HG02759 (cell line): ENCODE results near the gene TRPM4.
"Not testable (repeated sequence)": the region's sequence is repeated elsewhere in the genome, so short reads cannot be mapped to it uniquely, and the experiment has no call there.

Source experiments
- ATAC-seq: cut with Tn5 transposase; IDR thresholded peaks from one replicate; pipeline ENCODE4 v1.9.1; 2021; ENCODE audit warnings: mild to moderate bottlenecking, moderate library complexity; ENCODE audit not compliant: unreplicated experiment

TRPM4 gene

DNA sequence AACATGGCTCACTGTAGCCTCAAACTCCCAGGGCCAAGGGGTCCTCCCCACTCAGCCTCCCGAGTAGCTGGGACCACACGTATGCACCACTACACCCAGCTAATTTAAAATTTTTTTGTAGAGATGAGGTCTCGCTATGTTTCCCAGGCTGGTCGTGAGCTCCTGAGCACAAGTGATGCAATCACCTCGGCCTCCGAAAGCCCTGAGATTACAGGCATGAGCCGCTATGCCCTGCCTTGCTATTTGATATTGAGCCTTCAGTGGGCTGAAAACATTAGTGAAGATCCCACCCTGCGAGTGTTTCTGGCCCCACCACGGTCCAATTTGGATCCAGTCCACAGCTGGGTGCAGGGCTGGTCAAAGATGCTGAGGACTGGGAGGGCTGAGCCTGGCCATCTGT lies 65.9 kb downstream of the TRPM4 start:
- ATAC-seq = no peak

DNA sequence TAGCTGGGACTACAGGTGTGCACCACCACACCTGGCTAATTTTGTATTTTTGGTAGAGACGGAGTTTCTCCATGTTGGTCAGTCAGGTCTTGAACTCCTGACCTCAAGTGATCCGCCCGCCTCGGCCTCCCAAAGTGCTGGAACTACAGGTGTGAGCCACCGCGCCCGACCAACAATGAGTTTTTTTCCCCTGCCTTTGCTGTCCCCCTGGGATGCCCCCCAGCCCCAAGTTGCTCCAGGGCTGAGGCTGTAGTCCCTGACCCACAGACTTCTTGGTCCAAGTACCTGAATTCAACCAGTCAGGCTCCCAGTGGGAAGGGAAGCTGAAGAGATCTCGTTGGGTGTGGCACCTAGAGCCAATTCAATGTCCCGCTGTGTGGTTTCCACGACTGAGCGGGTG lies 66.8 kb downstream of the TRPM4 start:
- ATAC-seq = not testable (repeated sequence)

DNA sequence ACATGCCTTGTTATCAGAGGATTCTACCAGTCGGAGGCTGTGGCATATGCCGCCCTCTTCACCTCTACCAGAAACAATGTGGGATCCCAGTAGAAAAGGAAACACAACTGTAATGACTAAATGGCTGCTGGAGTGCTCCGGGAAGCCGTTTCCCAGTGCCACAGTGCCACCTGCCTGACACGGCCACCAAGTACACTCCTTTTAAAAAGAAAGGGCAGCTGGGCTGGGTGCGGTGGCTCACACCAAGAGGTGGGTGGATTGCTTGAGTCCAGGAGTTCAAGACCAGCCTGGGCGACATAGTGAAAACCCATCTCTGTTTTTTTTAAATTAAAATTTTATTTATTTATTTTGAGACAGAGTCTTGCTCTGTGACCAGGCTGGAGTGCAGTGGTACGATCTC lies 67.3 kb downstream of the TRPM4 start:
- ATAC-seq = no peak

DNA sequence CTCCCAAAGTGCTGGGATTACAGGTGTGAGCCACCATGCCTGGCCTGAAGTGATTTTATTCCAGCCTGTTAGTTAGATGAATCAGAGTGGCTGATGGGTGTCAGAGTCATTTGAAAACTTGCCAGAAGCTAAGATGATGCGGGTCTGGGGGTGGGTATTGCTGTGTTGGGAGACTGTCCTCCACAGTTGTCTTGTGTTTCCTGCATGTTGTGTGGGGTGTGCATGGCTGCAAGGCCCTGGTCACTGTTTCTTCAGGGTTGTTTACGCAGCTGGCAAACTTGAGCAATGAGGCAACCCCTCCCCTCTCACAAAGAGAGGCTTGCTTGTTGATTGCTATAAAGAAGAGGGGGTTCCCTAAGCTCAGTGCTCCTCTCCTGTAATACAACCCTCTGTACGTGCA lies 71.8 kb downstream of the TRPM4 start:
- ATAC-seq = no peak

DNA sequence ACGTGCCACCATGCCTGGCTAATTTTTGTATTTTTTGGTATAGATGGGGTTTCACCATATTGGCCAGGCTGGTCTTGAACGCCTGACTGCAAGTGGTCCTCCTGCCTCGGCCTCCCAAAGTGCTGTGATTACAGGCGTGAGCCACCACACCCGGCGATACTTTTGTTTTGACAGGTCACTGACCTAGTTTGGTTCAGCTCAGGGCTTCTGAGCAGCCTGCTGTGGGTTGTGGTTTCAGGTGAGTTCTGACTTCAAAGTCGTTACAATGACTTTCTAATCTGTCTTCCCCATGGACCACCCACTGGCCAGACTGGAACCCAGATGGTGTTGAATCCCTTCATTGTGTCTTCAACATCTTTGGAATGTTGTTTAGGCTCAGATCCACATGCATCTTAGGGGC lies 73.8 kb downstream of the TRPM4 start:
- ATAC-seq = no peak

DNA sequence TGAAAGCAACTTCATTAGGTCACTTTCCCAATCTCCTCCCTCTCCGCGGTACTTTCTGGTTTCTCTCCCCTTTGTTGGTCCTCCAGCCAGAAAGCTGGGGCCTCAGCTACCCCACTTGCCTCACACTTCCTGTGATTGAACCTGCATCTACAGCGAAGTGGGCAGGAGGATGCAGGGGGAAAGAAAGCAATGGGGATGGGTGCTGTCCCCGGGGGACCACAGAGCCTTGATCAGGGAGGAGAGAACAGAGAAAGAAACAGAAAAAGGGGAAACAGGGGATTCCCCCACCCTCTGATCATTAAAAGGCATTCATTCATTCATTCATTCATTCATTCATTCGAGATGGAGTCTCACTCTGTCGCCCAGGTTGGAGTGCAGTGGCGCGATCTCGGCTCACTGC lies 74.2 kb downstream of the TRPM4 start:
- ATAC-seq = no peak

DNA sequence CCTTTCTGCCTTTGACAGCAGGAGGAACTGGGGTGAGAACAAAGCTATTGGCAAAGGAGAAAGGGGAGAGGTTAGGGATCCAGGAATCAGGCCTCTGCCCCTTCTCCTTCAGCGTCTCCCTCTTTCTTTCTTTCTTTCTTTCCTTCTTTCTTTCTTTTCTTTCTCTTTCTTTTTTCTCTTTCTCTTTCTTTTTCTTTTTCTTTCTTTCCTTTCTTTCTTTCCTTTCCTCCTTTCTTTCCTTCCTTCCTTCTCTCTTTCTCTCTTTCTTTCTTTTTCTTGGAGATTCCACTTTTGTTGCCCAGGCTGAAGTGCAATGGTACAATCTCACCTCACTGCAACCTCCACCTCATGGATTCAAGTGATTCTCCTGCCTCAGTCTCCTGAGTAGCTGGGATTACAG lies 75.6 kb downstream of the TRPM4 start:
- no peak for ATAC-seq

DNA sequence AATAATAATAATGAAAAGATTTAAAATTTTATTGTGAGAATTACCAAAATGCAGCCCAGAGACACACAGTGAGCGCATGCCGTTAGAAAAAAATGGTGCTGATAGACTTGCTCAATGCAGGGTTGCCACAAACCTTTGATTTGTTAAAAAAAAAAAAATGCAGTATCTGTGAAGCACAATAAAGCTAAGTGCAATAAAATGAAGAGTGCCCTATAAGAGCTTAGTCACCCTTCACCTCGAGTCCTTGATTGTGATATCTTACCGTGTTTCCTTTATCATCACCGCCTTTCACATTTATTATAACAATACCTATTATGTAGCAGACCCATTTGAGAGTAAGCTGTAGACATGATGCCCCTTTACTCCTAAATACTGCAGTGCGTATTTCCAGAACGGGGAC lies 84.2 kb downstream of the TRPM4 start:
- ATAC-seq = no peak

DNA sequence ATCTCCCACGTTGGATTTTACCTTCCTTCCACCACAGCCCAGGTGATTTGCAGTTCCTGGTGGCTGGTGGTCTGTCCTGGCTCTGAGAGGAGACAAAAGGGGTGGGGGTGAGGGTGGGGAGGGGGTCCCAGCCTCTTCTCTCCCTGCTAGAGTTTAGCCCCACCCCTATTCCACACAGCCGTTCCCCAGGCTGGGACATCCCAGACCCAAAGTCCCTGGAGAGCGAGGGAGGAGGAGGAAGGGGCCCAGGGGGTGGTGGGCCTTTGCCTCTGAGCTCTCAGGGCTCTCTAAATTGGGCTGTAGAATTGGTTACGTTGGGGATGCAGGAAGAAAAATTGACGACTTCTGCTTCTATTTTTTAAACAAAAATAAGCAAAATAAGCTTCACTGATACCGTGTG lies 85.5 kb downstream of the TRPM4 start:
- ATAC-seq = no peak

DNA sequence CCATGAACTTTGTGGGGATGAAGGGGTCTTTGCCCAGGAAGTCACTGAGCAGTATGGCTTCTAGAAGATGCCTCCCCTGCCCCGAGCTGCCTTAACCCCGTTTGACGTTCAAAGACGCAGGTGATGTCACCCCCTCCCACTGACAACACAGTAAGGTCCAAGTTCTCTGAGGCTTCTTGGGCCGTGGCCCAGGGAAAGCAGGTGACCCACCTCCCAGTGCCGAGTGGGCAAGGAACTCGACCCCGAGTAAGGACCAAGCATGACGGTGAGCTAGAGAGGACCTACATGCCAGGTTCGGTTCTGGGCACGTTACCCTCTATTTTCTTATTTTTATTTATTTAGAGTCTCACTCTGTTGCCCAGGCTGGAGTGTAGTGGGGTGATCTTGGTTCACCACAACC lies 86.1 kb downstream of the TRPM4 start:
- no peak for ATAC-seq

DNA sequence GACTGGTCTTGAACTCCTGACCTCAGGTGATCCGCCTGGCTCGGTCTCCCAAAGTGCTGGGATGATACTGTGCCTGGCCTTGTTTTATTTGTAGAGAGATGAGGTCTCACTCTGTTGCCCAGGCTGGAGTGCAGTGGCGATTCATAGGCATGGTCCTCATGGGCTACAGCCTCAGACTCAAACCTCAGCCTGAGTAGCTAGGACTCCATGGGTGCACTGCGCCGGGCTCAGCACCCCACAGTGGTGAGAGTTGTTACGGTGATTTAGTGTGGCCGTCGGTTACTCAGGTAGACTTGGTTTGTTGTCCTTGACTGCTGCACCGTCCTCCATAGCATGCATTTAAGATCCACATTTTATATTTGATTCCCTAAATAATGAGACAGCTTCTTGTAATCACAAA lies 86.7 kb downstream of the TRPM4 start:
- no peak for ATAC-seq

DNA sequence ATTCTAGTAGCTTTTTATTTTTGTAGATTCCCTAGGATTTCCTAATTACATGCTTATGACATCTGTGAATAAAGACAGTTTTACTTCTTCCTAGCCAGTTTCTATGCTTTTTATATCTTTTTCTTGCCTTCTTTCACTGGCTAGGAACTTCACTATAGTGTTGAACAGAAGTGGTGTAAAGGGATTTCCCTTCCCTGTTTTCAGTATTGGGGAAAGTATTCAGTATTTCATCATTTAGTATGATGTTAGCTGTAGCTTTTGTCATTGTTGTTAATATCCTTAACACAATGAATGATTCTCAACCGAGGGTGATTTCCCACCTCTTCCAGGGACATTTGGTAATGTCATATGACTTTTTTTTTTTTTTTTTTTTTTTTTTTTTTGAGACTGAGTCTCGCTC lies 90.1 kb downstream of the TRPM4 start:
- ATAC-seq = no peak

DNA sequence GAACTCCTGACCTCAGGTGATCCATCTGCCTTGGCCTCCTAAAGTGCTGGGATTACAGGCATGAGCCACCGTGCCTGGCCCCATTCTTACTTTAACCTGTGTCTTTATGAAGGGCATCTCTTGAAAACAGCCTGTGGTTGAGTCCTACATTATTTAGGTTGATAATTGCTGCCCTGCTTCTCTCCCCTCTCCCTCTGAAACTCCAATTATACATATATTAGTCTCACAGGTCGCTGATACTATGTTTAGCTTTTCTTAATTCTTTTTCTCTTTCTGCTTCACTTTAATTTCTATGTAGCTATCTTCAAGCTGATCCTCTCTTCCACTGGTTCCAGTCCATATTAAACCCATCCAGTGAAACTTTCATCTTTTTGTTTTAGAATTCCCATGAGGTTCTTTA lies 92.3 kb downstream of the TRPM4 start:
- ATAC-seq = no peak

DNA sequence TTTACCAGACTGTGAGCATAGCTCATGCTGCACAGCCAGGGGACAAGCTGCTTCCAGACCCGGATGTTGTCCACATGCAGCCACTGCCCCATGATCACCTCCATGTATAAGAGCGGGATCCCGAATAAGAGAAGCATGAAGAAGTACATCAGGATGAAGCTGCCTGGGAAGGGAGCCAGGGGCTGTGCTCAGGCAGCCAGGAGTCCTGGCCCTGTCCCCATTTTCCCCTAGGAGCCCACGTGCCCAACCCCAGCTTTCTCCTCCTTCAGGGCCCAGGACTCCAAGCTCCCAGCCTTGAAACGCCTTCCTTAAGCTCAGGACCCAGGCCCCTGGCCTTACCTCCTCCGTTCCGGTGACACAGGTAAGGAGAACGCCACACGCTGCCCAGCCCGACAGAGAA lies 98.1 kb downstream of the TRPM4 start:
- no peak for ATAC-seq

DNA sequence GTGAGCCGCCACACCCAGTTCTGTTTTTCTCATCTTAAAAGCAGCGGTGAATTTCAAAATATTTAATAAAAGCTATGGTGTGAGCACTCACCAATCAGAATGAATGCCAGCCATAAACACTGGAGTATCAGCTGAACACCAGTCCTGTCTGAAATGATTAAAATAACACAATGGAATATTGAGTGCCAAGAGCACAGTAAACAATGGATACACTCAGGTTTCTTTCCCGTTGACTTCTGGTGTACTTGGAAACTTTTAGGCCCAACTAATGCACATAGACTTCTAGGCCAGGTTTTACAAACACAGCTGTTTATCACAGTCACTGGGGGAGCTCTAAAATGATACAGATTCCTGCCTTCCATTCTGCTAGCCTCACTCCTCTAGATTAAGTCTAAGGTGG lies 99.1 kb downstream of the TRPM4 start:
- ATAC-seq = no peak
